GM23248 (cell line): ENCODE data around the gene APRT.

ENCODE experiments used
- EZH2 ChIP-seq: fragments of 200-600 bp; sonication (generic); IDR thresholded peaks from 2 replicates; pipeline ENCODE4 v1.6.1; 2018; ENCODE audit warnings: antibody characterized with exemption, mild to moderate bottlenecking; ENCODE audit not compliant: insufficient read depth, poor library complexity, severe bottlenecking
- EZH2phosphoT487 ChIP-seq: fragments of 200-600 bp; sonication (generic); IDR thresholded peaks from 2 replicates; pipeline ENCODE4 v1.6.1; 2018; ENCODE audit warnings: antibody characterized with exemption, moderate library complexity, mild to moderate bottlenecking, low read depth; ENCODE audit not compliant: insufficient read depth

DNA sequence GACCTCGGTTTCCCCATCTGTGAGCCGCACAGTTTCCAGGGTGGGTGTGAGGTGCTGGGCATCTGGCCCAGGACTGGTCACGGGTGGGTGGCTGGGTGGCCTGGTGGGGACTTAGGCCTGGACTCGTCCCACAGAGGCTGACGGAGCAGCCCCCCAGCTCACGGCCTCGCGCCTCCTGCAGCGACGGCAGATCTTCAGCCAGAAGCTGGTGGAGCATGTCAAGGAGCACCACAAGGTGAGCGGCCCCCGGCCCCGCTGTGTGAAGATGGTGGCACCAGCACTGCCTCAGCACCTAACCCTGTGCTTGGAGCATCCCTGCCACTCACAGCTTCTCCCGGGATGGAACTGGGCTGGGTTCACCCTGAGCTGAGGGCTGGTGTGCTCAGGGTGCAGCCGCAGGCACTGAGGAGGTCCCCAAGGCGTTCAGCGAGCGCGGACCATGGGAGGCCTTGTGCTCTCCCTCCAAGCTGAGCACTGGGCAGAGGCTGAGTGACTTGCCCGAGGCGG, 5.8 kb downstream of the APRT start:
- TF ChIP-seq EZH2 (no peak), EZH2phosphoT487 (no peak)
